SHP77 treated with DMSO at 0.1 percent for 48 hours (cell line): ENCODE measurements around the gene FGGY.

Source experiments
- DNase-seq: peaks from one replicate; lab custom pipeline; 2025; lab: John Stamatoyannopoulos, UW

The FGGY gene

GRCh38 chr1:59414406-59415133 is 117.7 kb downstream of the FGGY start:
- DNase-seq: peak; percentile 3

- no peak for DNase-seq
These were observed 118.5 kb downstream of the FGGY start for GRCh38 chr1:59415286-59415850.

GRCh38 chr1:59415881-59416280 is 119.0 kb downstream of the FGGY start:
- no peak for DNase-seq

GRCh38 chr1:59417406-59417805 is 120.5 kb downstream of the FGGY start:
- DNase-seq: no peak

GRCh38 chr1:59418363-59419144 is 121.7 kb downstream of the FGGY start:
- no peak for DNase-seq

GRCh38 chr1:59419361-59420140 is 122.7 kb downstream of the FGGY start:
- no peak for DNase-seq

- DNase-seq: no peak
These were observed 124.5 kb downstream of the FGGY start for GRCh38 chr1:59421232-59421920.

GRCh38 chr1:59422921-59423575 is 126.2 kb downstream of the FGGY start:
- DNase-seq: no peak

- DNase-seq: peak; percentile 17
These were observed 130.3 kb downstream of the FGGY start for GRCh38 chr1:59427155-59427554.

GRCh38 chr1:59427784-59428183 is 130.9 kb downstream of the FGGY start:
- no peak for DNase-seq

- no peak for DNase-seq
These were observed 131.9 kb downstream of the FGGY start for GRCh38 chr1:59428828-59429227.

- DNase-seq: no peak
These were observed 132.8 kb downstream of the FGGY start for GRCh38 chr1:59429656-59430055.

GRCh38 chr1:59431566-59432294 is 134.8 kb downstream of the FGGY start:
- no peak for DNase-seq

- no peak for DNase-seq
These were observed 135.9 kb downstream of the FGGY start for GRCh38 chr1:59432531-59433439.

- no peak for DNase-seq
These were observed 136.5 kb downstream of the FGGY start for GRCh38 chr1:59433440-59433813.

- no peak for DNase-seq
These were observed 137.4 kb downstream of the FGGY start for GRCh38 chr1:59434336-59434735.

- DNase-seq: no peak
These were observed 139.7 kb downstream of the FGGY start for GRCh38 chr1:59436637-59437036.

GRCh38 chr1:59438058-59438560 is 141.2 kb downstream of the FGGY start:
- DNase-seq: no peak

- no peak for DNase-seq
These were observed 145.6 kb downstream of the FGGY start for GRCh38 chr1:59442492-59442891.
